ENCODE results near the gene DNAJC25.

Gene DNAJC25

GRCh38 chr9:111631214-111631971, at the start of gene DNAJC25:
TSS of gene DNAJC25 (plus strand) at chr9:111631334. CDS start at chr9:111631408, 74 bp downstream.
- peak within 1 kb of the TSS; percentile 84 for H3K4me3 ChIP-seq (ENCODE audit: low read length)
- TF ChIP-seq ZNF274 (IDR thresholded peaks at IDR 0.05; ENCODE audit: low read depth, low read length): no peak

- no peak for TF ChIP-seq ZNF274 (IDR thresholded peaks at IDR 0.05; ENCODE audit: low read depth, low read length)
Observed at GRCh38 chr9:111582888-111583287, 48.2 kb upstream of the DNAJC25 start.

GRCh38 chr9:111586378-111586777, 44.8 kb upstream of the DNAJC25 start:
- TF ChIP-seq ZNF274 (IDR thresholded peaks at IDR 0.05; ENCODE audit: low read depth, low read length): no peak
- H3K4me3 ChIP-seq (ENCODE audit: low read length): no peak overlapping the region

More at GRCh38 chr9:111582888-111583287, 48.2 kb upstream of the DNAJC25 start:
- H3K4me3 ChIP-seq (ENCODE audit: low read length): no peak overlapping the region

GRCh38 chr9:111588846-111589245, 42.3 kb upstream of the DNAJC25 start:
- TF ChIP-seq ZNF274 (IDR thresholded peaks at IDR 0.05; ENCODE audit: low read depth, low read length): no peak
- no peak overlapping the region for H3K4me3 ChIP-seq (ENCODE audit: low read length)

GRCh38 chr9:111597852-111598732, 33.0 kb upstream of the DNAJC25 start:
- no peak for TF ChIP-seq ZNF274 (IDR thresholded peaks at IDR 0.05; ENCODE audit: low read depth, low read length)
- peak overlapping the region; percentile 62; the same call in 1 of the 2 replicates for H3K4me3 ChIP-seq (ENCODE audit: low read length)

GRCh38 chr9:111598733-111599091, 32.4 kb upstream of the DNAJC25 start:
- peak overlapping the region; percentile 62; the same call in 1 of the 2 replicates for H3K4me3 ChIP-seq (ENCODE audit: low read length)
- no peak for TF ChIP-seq ZNF274 (IDR thresholded peaks at IDR 0.05; ENCODE audit: low read depth, low read length)

GRCh38 chr9:111599092-111599954, 31.8 kb upstream of the DNAJC25 start, which contains the start of gene PTGR1:
TSS of gene PTGR1 (minus strand) at chr9:111599647. CDS start at chr9:111597422, 2,225 bp downstream.
- no peak for TF ChIP-seq ZNF274 (IDR thresholded peaks at IDR 0.05; ENCODE audit: low read depth, low read length)
- H3K4me3 ChIP-seq (ENCODE audit: low read length): peak within 1 kb of the TSS; percentile 62; the same call in 1 of the 2 replicates

GRCh38 chr9:111599955-111600343, 31.2 kb upstream of the DNAJC25 start:
- TF ChIP-seq ZNF274 (IDR thresholded peaks at IDR 0.05; ENCODE audit: low read depth, low read length): no peak
- H3K4me3 ChIP-seq (ENCODE audit: low read length): peak overlapping the region; percentile 62; the same call in 1 of the 2 replicates

- H3K4me3 ChIP-seq (ENCODE audit: low read length): no peak overlapping the region
- no peak for TF ChIP-seq ZNF274 (IDR thresholded peaks at IDR 0.05; ENCODE audit: low read depth, low read length)
Observed at GRCh38 chr9:111601237-111602018, 29.7 kb upstream of the DNAJC25 start.

GRCh38 chr9:111603041-111603440, 28.1 kb upstream of the DNAJC25 start:
- no peak overlapping the region for H3K4me3 ChIP-seq (ENCODE audit: low read length)
- no peak for TF ChIP-seq ZNF274 (IDR thresholded peaks at IDR 0.05; ENCODE audit: low read depth, low read length)

GRCh38 chr9:111604054-111604615, 27.0 kb upstream of the DNAJC25 start:
- no peak for TF ChIP-seq ZNF274 (IDR thresholded peaks at IDR 0.05; ENCODE audit: low read depth, low read length)
- H3K4me3 ChIP-seq (ENCODE audit: low read length): no peak overlapping the region

- H3K4me3 ChIP-seq (ENCODE audit: low read length): no peak overlapping the region
- TF ChIP-seq ZNF274 (IDR thresholded peaks at IDR 0.05; ENCODE audit: low read depth, low read length): no peak
Observed at GRCh38 chr9:111605041-111605559, 26.0 kb upstream of the DNAJC25 start.
